ENCODE measurements around the gene RAD51AP1. TPM values are rescaled to one million over a fixed set of nuclear protein-coding genes. Genes with fewer than 3 reads are reported as not detected.
"Not testable (repeated sequence)": the region's sequence is repeated elsewhere in the genome, so short reads cannot be mapped to it uniquely, and the experiment has no call there.

The RAD51AP1 gene
- total RNA-seq, 1 experiment from 2014 or later = 38.0 TPM

DNA sequence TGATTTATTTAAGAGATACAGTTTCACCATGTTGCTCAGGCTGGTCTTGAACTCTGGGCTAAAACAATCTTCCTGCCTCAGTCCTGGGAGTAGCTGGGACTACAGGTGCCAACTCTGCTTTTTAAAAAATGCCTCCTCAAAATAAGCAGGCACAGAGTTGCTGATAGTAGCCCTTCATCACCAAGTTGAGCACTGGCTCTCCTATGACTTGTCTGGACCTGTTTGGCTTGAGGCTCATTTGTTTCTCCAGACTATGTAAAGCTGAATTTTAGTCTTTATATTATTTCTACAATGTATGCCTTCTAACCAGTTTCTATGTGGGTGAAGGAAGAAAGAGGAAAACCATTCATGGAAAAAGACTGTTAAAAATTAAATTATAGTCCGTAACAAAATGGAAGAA is 39.5 kb upstream of the RAD51AP1 start:
- H3K4me3 Mint-ChIP-seq (ENCODE audit: low read depth, unreplicated experiment) = no peak overlapping the region
- BruUV-seq (replicated peaks) = no TSS peak
- CTCF ChIA-PET = no interaction called here
- intact Hi-C loops (cut with micrococcal nuclease; ENCODE audit: unreplicated experiment) = no loop called here
- TF ChIP-seq, protein P1, sequence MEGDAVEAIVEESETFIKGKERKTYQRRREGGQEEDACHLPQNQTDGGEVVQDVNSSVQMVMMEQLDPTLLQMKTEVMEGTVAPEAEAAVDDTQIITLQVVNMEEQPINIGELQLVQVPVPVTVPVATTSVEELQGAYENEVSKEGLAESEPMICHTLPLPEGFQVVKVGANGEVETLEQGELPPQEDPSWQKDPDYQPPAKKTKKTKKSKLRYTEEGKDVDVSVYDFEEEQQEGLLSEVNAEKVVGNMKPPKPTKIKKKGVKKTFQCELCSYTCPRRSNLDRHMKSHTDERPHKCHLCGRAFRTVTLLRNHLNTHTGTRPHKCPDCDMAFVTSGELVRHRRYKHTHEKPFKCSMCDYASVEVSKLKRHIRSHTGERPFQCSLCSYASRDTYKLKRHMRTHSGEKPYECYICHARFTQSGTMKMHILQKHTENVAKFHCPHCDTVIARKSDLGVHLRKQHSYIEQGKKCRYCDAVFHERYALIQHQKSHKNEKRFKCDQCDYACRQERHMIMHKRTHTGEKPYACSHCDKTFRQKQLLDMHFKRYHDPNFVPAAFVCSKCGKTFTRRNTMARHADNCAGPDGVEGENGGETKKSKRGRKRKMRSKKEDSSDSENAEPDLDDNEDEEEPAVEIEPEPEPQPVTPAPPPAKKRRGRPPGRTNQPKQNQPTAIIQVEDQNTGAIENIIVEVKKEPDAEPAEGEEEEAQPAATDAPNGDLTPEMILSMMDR (IDR thresholded peaks at IDR 0.05; ENCODE audit: unreplicated experiment) = no peak
- no peaks in the 10 kb centered on the region for H3K27me3 Mint-ChIP-seq (ENCODE audit: unreplicated experiment)
- no peak overlapping the region for H3K27ac Mint-ChIP-seq (ENCODE audit: unreplicated experiment)
- DNase-seq = no peak
- no peaks in the 10 kb centered on the region for H3K4me1 Mint-ChIP-seq (ENCODE audit: low read depth, unreplicated experiment)
- peaks cover 4% of the 10 kb centered on the region for H3K36me3 Mint-ChIP-seq (ENCODE audit: insufficient read depth, unreplicated experiment)
- H3K9me3 Mint-ChIP-seq (ENCODE audit: low read depth, unreplicated experiment) = no peaks in the 10 kb centered on the region

DNA sequence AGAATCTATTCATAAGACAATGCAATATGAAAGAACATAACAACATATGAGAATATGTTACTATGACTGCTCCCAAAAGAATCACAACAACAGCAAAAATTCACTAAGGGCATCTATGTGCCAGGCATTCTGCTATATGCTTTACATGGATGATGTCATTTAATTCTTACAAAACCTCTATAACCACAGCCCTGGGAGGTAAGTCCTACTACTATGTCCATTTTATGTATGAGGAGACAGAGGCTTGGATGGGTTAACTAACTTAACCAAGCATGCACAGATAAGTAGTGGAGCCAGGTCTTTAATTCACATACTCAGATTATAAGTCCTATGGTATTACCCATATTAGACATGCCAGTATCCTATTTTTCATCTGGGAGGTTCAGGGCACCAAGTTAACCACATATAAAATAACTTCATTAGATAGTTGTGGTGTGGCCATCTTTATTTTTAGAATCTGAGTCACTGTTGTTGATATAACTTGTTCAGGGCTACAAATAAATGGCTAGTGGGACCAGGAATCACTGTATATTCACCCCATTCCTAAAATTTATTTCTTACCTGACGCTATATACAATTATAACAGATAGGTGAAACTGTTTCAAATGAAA is 33.2 kb upstream of the RAD51AP1 start:
- CTCF ChIA-PET = no interaction called here

DNA sequence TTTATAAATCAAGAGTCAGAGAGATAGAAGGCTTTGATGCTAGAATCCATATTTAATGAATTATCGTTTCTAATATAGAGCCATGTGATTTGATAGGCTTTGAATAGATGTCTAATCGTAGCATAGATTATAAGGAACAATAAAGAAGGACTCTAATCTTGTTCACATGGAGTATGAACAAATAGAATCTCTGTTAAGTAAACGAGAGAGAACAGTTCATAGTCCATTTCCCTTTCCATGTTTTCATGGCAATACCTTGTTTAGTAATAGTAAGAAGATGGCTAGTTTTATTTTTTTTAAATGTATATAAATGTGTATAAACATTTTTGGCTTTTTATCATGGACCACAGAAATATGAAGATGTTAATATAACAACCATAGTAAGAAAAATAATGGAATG is 32.3 kb upstream of the RAD51AP1 start:
- H3K27ac Mint-ChIP-seq (ENCODE audit: unreplicated experiment) = no peak overlapping the region
- peaks cover 4% of the 10 kb centered on the region for H3K36me3 Mint-ChIP-seq (ENCODE audit: insufficient read depth, unreplicated experiment)
- BruUV-seq (replicated peaks) = no TSS peak
- CTCF ChIA-PET = no interaction called here
- H3K4me3 Mint-ChIP-seq (ENCODE audit: low read depth, unreplicated experiment) = no peak overlapping the region
- DNase-seq = no peak
- TF ChIP-seq, protein P1 (IDR thresholded peaks at IDR 0.05; ENCODE audit: unreplicated experiment) = no peak
- H3K27me3 Mint-ChIP-seq (ENCODE audit: unreplicated experiment) = no peaks in the 10 kb centered on the region
- H3K9me3 Mint-ChIP-seq (ENCODE audit: low read depth, unreplicated experiment) = no peaks in the 10 kb centered on the region
- H3K4me1 Mint-ChIP-seq (ENCODE audit: low read depth, unreplicated experiment) = no peaks in the 10 kb centered on the region
- intact Hi-C loops (cut with micrococcal nuclease; ENCODE audit: unreplicated experiment) = no loop called here

More for the DNA sequence above, 33.2 kb upstream of the RAD51AP1 start:
- no peak overlapping the region for H3K27ac Mint-ChIP-seq (ENCODE audit: unreplicated experiment)
- H3K27me3 Mint-ChIP-seq (ENCODE audit: unreplicated experiment) = no peaks in the 10 kb centered on the region
- no TSS peak for BruUV-seq (replicated peaks)
- TF ChIP-seq, protein P1 (IDR thresholded peaks at IDR 0.05; ENCODE audit: unreplicated experiment) = no peak
- intact Hi-C loops (cut with micrococcal nuclease; ENCODE audit: unreplicated experiment) = no loop called here
- no peaks in the 10 kb centered on the region for H3K9me3 Mint-ChIP-seq (ENCODE audit: low read depth, unreplicated experiment)
- no peaks in the 10 kb centered on the region for H3K4me1 Mint-ChIP-seq (ENCODE audit: low read depth, unreplicated experiment)
- peaks cover 4% of the 10 kb centered on the region for H3K36me3 Mint-ChIP-seq (ENCODE audit: insufficient read depth, unreplicated experiment)
- no peak for DNase-seq
- H3K4me3 Mint-ChIP-seq (ENCODE audit: low read depth, unreplicated experiment) = no peak overlapping the region

DNA sequence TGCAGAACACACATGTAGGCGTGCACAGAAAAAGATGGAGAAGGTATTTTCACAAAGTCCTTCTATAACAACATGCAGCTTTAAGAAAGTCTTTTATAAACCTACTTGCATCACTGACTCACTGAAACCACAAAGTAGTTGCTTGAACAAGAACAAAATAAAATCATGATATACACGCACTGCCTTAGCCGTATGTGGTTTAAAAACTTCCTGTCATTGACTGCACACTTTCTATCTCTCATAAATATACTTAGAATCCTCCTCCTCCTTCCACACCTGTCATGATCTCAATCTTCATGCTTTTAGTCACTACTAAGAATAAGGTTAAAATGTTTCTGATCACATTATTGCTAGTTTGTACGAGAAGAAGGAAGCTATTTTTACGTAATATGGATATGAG is 31.8 kb upstream of the RAD51AP1 start:
- Mint-ChIP-seq H3K36me3 (ENCODE audit: insufficient read depth, unreplicated experiment) (peaks cover 4% of the 10 kb centered on the region), H3K4me1 (ENCODE audit: low read depth, unreplicated experiment) (no peaks in the 10 kb centered on the region), H3K27ac (ENCODE audit: unreplicated experiment) (no peak overlapping the region), H3K27me3 (ENCODE audit: unreplicated experiment) (no peaks in the 10 kb centered on the region), H3K4me3 (ENCODE audit: low read depth, unreplicated experiment) (no peak overlapping the region), H3K9me3 (ENCODE audit: low read depth, unreplicated experiment) (no peaks in the 10 kb centered on the region)
- BruUV-seq (replicated peaks) = no TSS peak
- intact Hi-C loops (cut with micrococcal nuclease; ENCODE audit: unreplicated experiment) = no loop called here
- TF ChIP-seq, protein P1 (IDR thresholded peaks at IDR 0.05; ENCODE audit: unreplicated experiment) = no peak
- CTCF ChIA-PET = no interaction called here
- DNase-seq = no peak

DNA sequence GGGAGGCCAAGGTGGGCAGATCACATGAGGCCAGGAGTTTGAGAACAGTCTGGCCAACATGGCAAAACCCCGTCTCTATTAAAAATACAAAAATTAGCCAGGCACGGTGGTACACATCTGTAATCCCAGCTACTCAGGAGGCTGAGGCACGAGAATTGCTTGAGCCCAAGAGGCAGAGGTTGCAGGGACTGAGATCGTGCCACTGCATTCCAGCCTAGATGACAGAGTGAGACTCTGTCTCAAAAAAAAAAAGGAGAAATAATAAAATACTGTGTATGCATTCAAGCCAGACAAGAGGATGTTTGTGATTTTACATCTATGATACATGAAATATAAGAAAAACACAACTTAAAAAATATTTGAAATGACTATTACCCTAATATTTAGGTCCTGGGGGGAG is 30.2 kb upstream of the RAD51AP1 start:
- H3K4me1 Mint-ChIP-seq (ENCODE audit: low read depth, unreplicated experiment); H3K36me3 Mint-ChIP-seq (ENCODE audit: insufficient read depth, unreplicated experiment); intact Hi-C loops (cut with micrococcal nuclease; ENCODE audit: unreplicated experiment); DNase-seq; H3K27ac Mint-ChIP-seq (ENCODE audit: unreplicated experiment); H3K9me3 Mint-ChIP-seq (ENCODE audit: low read depth, unreplicated experiment); H3K4me3 Mint-ChIP-seq (ENCODE audit: low read depth, unreplicated experiment); BruUV-seq (replicated peaks); CTCF ChIA-PET; H3K27me3 Mint-ChIP-seq (ENCODE audit: unreplicated experiment): not testable (repeated sequence)

DNA sequence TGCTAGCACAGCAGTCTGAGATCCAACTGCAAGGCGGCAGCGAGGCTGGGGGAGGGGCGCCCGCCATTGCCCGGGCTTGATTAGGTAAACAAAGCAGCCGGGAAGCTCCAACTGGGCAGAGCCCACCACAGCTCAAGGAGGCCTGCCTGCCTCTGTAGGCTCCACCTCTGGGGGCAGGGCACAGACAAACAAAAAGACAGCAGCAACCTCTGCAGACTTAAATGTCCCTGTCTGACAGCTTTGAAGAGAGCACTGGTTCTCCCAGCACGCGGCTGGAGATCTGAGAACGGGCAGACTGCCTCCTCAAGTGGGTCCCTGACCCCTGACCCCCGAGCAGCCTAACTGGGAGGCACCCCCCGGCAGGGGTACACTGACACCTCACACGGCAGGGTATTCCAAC is 29.4 kb upstream of the RAD51AP1 start:
- H3K27me3 Mint-ChIP-seq (ENCODE audit: unreplicated experiment); intact Hi-C loops (cut with micrococcal nuclease; ENCODE audit: unreplicated experiment); CTCF ChIA-PET; H3K4me1 Mint-ChIP-seq (ENCODE audit: low read depth, unreplicated experiment); BruUV-seq (replicated peaks); H3K27ac Mint-ChIP-seq (ENCODE audit: unreplicated experiment); DNase-seq; H3K9me3 Mint-ChIP-seq (ENCODE audit: low read depth, unreplicated experiment); H3K4me3 Mint-ChIP-seq (ENCODE audit: low read depth, unreplicated experiment); H3K36me3 Mint-ChIP-seq (ENCODE audit: insufficient read depth, unreplicated experiment): not testable (repeated sequence)
